HG03196 (cell line): ENCODE data around the gene GRHL1.
"Not testable (repeated sequence)": the region's sequence is repeated elsewhere in the genome, so short reads cannot be mapped to it uniquely, and the experiment has no call there.

Experiments used
- ATAC-seq: cut with Tn5 transposase; IDR thresholded peaks from one replicate; pipeline ENCODE4 v1.9.1; 2021; ENCODE audit not compliant: unreplicated experiment

GRHL1 gene

GRCh38 chr2:9951522-9952285 is at the start of gene GRHL1:
TSS of gene GRHL1 (plus strand) at chr2:9951693. CDS start at chr2:9951834, 141 bp downstream.
- peak; percentile 94 for ATAC-seq

- ATAC-seq: no peak
These were observed 46.1 kb upstream of the GRHL1 start for GRCh38 chr2:9905413-9905812.

- no peak for ATAC-seq
These were observed 44.1 kb upstream of the GRHL1 start for GRCh38 chr2:9907402-9907801.

- no peak for ATAC-seq
These were observed 42.9 kb upstream of the GRHL1 start for GRCh38 chr2:9908639-9909038.

DNA sequence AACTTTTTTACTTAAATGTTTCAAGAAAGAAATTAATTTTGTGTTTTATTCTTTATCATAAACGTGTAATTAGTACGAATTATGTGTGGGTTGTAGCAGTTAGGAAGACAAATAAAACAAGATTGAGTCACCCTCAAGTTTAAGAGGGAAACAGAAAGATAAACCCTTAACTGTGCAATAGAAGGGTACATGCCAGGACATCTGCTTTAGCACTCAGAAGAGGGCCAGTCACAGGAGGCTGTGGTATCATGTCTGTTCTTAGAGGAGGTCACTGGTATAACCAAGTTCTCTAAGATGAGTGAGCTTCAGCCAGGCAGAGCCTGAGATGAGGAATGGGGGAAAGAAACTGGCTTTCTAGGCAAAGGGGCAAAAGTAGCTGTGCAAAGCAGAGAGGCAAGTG is 42.4 kb upstream of the GRHL1 start:
- ATAC-seq: no peak

GRCh38 chr2:9910699-9911098 is 40.8 kb upstream of the GRHL1 start:
- no peak for ATAC-seq

GRCh38 chr2:9912468-9912867 is 39.0 kb upstream of the GRHL1 start:
- ATAC-seq: no peak

DNA sequence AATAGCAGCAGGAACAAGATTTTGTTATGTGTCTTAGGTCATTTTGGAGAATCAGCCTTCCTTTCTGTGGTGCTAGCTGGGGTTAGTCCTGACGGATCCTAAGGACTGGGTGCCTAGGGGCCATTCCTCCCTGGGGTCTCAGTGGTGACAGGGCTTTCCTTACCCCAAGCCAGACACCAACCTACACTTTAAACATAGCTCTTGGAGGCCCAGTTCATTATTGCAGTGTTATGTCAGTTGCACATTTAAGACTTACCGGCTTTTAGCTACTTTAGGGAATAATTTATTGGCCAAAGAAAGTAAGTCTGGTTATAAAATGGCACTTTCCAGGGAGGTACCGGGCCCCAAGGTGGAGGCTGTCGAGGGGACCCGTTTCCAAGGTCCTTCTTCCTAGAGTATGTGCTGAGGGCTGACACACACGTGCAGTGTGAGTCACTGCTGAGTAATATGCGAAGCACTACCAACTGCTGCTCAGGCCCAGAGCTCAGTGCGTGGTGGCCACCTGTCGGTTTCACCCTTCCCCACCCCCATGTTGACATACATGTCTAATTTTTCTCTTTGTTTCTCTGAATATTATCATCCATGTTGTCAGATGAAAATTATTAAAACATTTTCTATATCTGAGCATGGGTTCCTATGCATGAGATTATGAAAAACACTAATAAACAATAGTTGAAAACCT is 37.0 kb upstream of the GRHL1 start:
- ATAC-seq: peak; percentile 92

- no peak for ATAC-seq
These were observed 33.2 kb upstream of the GRHL1 start for GRCh38 chr2:9918275-9918674.

GRCh38 chr2:9919512-9919911 is 32.0 kb upstream of the GRHL1 start:
- no peak for ATAC-seq

DNA sequence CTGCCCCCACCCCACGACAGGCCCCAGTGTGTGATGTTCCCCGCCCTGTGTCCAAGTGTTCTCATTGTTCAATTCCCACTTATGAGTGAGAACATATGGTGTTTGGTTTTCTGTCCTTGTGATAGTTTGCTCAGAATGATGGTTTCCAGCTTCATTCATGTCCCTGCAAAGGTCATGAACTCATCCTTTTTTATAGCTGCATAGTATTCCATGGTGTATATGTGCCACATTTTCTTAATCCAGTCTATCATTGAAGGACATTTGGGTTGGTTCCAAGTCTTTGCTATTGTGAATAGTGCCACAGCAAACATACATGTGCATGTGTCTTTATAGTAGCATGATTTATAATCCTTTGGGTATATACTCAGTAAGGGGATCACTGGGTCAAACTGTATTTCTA is 24.5 kb upstream of the GRHL1 start:
- ATAC-seq: not testable (repeated sequence)

DNA sequence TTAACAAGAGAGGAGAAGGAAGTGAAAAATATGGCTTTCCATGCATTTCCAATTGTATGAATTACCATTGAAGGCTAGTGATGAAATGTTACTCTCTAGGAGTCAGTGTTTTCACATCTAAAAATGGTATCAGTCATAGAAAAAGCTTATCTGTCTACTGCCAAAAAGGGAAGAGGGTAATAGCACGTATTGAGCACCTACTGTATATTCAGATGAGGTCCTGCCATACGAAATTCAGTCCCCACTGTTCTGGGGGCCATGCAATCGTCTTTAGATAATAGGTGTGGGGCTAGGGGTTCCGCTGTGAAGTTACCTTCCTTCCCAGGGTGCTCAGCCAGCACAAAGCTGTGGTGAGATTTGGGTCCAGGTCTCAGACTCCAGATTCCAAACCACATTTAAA is 14.2 kb upstream of the GRHL1 start:
- no peak for ATAC-seq

DNA sequence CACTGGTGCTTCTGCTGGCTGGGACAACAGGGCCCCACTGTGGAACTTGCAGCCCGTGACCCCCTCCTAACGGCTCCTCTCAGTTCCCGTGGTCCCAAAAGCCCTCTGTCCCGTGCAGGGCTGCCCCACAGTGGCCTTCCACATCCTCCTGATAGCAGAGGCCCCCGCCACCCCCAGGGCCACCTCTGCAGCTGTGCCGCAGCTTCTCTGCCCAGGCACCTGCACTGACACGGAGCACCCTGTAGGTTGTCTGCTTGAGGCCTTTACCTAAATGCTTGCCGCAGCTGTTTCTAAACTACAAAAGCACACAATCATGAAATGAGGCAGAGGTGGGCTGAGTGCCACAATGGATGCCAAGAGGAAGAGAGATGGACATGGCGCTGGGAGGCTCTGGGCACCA is 13.5 kb upstream of the GRHL1 start:
- ATAC-seq: no peak

DNA sequence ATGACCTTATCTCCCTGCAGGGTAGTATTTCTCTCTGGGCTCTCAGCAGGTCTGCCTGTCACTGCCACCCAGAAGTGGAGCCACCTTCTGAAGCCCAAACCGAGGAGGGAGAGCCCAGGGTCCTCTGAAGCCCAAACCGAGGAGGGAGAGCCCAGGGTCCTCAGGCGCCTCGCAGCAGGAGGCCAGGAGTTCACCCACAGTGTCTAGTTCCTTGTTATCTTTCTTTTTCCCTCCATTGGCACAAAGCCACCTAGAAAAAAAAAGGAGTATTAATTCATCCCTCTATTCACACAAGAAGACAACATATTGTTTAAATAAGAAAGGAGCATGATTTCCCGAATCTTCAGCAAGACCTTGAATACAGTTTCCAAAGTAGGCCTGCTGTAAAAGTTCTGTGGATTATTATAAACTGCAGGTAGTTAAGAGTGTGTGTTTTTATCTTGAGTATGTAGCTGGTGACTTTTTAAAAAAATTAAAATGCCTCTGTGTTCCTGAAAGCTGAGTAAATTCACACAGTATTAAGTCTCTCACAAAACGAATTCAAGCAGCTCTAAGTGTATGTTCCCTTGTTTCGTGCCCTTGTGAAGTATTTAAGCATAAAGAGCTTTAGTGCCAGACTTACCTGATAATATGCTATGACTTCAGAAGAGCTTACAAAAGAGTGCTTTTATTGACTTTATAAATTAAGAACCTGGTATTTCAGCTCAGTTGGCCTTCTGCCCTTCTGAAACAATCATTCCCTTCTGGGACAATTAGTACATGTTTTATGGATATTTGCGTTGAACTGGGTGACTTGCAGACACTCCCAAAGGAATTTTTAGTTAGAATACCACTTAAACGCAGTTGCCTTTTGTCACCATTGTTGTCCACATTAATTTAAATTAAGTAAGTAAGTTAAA is 11.7 kb upstream of the GRHL1 start:
- ATAC-seq: no peak

DNA sequence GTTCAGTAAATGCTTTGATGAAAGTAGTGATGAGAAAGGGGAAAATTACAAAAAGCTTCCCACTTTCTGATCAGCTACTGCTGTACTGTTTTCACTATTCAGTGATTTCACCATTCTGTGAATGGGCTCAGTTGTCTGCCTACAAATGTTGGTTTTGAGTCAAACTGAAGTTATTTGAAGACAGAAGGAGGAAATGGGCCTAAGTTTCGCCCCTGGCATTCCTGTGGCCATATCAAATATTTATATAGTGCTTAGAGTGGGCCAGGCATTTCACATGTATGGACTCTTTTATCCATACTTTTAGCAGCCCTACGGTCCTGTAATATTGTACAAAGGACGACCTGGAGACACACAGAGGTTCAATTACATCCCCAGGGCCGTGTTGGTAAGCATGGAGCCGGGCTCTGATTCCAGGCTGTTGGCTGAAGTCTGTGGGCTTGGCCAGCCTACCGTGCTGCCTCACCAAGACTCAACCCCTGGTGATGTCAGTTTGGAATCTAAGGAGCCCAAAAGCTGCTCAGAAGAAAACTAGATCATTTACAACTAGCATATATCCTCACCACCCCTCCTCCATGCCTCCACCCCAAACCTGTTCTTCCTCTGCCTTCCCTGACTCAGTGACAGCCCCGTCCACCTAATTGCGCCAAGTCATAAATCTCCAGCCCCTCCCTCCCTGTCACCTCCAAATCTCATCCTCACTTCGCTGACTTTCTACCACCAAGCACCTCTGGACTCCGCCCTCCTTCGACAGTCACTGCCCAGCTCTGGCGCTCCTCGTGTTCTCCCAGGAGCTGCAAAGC is 10.1 kb upstream of the GRHL1 start:
- no peak for ATAC-seq

DNA sequence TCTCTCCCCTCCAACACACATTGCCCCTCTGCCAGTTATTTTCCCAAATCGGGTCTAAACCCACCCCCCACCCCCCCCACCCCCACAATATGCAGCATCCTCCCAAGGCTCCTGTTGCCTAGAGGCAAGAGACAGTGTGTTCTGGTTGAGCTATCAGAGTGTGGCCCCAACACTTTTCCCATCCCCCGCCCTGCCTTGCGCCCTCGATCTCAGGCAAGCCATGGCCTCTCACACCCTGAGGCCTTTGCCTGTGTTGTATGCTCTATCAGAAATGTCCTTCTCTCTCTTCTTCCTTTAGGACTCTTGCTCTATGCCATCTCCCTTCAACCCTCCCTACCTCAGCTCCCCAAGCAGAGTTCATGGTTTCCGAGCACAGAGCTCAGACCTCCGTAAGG is 9.5 kb upstream of the GRHL1 start:
- ATAC-seq: no peak

DNA sequence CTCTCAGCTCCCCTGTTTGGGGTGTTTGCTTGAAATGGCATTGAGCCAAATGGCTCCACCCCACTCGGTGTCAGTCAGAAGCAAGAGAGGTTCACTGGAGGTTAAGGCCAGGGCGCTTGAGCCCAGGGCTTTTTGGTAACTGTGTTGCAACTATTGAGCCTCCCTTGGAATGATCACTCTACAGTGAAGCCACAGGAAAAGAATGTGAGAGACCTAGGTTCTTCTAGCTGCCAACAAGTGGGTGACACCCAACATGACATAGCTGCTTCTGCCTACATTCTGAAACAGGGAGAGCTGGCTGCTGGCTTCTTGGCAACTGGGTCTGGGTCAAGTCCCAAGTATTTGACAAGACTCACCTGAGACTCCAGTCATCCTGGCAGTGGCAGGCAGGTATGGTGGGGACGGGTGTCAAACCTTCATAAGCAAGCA is 7.1 kb upstream of the GRHL1 start:
- no peak for ATAC-seq

DNA sequence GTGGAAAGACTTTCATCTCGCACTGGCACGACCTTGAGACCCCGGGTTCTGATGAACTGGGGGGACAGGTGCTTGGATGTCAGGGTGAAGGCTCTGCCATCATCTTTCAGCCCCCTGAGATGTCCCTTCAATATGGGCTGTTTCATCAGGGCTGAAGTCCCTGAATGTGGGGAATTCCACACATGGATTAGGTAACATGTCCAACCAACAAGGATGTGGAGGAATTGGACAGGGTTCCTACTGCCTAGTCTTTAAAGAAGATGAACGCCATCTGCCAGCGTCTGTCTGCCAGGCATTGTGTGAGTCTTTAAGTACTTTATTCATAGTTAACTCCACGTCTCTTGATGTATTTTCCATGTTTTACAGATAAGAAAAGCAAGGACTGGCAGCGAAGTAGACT is 5.9 kb upstream of the GRHL1 start:
- ATAC-seq: no peak

DNA sequence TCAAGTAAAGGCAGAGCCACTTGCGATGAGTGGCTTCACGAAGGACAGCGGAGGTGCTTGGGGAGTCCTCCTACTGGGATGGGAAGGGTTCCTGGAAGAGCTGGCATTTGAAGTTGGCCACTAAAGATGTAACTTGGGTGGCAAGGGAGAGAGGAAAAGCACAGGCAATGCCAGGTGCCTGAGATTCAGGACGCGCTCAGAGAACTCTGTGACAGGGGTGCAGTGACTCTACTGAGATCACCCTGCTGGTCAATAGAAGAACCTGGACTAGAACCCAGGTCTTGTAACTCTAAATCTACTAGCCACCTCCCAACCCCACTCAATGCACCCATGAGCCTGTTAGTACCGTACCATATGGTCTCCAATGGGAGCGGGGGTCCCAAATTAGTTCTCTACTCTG is 5.4 kb upstream of the GRHL1 start:
- no peak for ATAC-seq

DNA sequence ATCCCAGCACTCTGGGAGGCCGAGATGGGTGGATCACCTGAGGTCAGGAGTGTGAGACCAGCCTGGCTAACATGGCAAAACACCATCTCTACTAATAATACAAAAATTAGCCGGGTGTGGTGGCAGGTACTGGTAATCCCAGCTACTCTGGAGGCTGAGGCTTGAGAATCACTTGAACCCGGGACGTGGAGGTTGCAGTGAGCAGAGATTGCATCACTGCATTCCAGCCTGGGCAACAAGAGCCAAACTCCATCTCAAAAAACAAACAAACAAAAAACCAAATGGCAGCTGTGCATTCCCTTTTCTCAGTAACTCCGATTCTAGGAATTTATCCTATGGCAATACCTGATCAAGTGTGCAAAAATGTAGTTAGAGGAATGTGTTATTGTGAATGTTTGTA is 4.7 kb upstream of the GRHL1 start:
- no peak for ATAC-seq

- ATAC-seq: no peak
These were observed 2.8 kb upstream of the GRHL1 start for GRCh38 chr2:9948721-9949120.
